Measurements from ENCODE around the gene CNNM2.
"Not testable (repeated sequence)": the region's sequence is repeated elsewhere in the genome, so short reads cannot be mapped to it uniquely, and the experiment has no call there.

Gene CNNM2

DNA sequence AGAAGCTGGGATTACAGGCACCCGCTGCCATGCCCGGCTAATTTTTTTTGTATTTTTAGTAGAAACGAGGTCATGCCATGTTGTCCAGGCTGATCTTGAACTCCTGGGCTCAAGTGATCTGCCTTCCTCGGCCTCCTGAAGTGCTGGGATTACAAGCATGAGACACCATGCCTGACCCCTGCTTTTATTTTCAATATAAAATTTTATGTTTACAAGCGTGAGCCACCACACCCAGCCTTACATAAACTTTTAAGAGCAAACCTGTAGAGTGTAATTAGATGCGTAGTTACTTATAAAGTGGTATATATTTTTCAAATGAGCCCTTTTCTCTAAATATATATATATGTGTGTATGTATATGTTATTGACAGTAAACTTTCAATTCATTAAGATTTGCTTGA, 8.7 kb downstream of the CNNM2 start:
- DNase-seq (ENCODE audit: low read depth in 2 of 2): no peak

DNA sequence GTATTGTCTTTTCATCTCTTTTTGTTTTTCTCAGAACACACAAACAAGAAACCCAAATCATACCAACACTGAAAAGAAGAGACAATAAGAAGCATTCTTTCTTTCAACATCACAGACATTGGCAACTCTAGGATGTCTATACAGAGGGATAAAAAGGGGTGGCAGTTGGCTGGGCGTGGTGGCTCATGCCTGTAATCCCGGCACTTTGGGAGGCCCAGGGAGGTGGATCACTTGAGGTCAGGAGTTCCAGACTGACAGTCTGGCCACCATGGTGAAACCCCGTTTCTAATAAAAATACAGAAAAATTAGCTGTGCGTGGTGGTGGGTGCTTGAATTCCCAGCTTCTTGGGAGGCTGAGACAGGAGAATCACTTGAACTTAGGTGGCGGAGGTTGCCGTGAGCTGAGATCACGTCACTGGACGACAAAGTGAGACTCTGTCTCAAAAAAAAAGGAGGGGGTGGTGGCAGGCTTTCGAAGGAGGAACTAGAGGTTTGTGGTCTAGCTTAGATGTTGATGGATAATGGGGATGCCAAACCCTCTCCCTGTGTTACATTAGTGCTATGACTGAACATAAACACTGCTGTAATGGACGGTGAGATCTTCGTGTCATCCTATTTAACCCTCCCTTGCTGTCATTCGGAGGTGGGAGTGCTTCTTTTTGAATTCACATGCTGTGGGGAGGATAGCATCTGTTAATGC, 9.4 kb downstream of the CNNM2 start:
- DNase-seq (ENCODE audit: low read depth in 2 of 2): no peak

DNA sequence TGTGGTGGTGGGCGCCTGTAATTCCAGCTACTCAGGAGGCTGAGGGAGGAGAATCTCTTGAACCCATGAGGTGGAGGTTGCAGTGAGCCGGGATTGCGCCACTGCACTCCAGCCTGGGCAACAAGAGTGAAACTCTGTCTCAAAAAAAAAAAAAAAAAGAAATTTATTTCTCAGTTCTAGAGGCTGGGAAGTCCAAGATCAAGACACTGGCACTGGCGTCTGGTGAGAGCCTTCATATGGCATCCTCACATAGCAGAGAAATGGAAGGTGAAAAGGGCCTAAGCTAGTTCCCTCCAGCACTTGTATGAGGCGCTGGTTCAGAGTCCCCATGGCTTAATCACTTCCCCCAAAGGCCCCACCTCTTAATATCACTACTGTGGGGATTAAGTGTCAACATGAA, 10.3 kb downstream of the CNNM2 start:
- not testable (repeated sequence) for DNase-seq (ENCODE audit: low read depth in 2 of 2)

DNA sequence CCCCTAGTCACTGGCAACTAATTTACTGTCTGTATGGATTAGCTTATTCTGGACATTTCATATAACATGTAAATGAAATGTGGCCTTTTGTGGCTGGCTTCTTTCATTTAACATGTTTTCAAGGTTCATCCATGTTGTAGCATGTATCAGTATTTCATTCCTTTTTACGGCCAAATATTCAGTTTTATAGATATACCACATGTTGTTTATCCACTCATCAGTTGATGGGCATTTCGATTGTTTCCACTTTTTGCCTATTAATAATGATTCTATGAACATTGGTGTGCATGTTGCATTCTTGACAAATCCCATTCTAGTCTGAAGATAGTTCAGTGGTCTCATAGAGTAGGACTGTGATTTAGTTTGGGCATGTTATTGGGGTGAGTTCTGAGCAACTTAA, 12.6 kb downstream of the CNNM2 start:
- DNase-seq (ENCODE audit: low read depth in 2 of 2): no peak

DNA sequence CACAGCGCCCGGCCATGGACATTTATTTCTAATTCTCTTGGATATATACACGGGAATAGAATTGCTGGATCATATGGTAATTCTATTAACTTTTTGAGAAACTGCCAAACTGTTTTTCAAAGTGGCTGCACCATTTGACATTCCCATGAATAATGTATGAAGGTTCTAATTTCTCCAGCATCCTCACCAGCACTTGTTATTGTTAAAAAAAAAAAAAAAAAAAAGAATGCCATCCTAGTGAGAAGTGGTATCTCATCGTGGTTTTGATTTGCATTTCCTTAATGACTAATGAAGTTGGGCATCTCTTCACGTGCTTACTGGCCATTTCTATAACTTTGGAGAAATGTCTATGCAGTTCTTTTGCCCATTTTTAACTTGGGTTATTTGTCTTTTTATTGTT, 13.5 kb downstream of the CNNM2 start:
- no peak for DNase-seq (ENCODE audit: low read depth in 2 of 2)

DNA sequence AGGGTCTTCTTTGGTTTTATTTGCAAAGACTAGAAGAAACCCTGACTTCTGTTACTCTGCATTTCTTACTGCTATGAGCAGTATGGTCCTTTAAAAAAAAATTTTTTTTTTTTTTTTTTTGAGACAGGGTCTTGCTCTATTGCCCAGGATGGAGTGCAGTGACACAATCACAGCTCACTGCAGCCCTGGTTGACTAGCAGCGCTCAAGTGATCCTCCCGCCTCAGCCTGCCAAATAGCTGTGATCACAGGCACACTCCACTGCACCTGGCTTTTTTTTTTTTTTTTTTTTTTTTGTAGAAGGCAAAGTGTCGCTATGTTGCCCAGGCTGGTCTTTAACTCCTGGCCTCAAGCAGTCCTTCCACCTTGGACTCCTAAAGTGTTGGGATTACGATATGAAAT, 17.4 kb downstream of the CNNM2 start:
- no peak for DNase-seq (ENCODE audit: low read depth in 2 of 2)

DNA sequence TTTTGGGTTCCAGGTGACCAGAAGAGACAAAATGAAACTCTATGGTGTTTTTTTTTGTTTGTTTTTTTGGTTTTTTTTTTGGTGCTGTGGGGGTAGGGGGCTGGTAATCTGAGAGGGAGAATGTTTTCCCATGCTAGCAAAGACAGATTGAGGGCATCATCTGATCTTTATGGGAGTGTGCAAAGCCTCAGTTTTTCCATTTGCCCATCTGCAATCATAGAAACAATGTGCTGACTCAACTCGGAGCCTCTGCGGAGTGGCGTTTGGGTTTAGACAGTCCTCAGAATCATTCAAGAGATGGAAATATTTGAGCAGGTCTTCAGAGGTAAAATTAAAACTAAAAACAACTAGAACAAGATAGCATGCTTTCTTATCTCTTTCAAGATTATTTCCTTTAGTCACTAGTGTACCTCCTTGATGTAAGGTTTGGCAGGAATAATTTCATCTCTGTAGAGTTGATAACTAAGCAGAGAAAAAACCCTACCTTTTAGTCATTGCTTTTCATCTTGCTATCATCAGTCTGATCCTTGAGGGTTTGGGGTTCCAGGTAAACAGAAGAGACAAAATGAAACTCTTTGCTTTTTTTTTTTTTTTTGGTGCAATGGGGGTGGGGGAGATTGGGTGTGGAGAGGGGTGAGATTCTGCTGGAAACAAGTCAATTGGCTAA, 18.0 kb downstream of the CNNM2 start:
- DNase-seq (ENCODE audit: low read depth in 2 of 2): peak; percentile 11 to 22

DNA sequence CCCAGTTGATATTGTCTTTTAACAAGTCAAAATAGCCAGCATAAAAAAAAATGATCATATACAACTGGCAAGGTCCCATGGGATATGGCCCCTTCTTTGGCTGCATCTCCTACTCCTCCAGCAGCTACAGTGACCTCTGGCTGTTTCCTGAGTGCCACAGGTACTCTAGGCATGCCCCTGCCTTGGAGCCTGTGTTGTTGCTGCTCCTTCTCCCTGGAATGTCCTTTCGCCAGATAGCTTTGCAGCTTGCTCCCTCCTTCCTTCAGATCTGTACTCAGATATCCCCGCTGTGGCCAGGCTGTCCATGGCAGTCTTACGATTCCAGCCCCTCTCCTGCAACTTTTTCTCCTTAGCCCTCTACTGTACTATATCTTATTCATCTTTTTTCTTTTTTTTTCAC, 23.3 kb downstream of the CNNM2 start:
- no peak for DNase-seq (ENCODE audit: low read depth in 2 of 2)

DNA sequence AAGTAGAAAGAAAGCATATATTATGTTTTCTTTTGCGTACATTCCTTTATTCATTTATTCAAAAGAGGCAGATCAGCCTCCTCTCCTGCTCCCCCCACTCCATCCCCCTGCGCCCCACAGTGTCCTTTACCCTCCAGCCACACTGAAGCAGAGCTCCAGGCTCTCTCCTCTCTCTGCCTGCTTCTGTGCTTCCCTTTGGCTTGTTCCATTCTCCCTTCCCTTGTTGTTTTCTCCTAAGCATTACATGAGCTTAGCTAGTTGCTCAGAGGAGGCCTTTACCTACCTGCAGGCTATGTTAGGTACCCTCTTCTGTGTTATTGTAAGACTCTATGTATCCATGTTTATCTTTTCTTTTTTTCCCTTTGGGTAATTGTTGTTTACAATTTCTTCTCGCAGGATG, 27.4 kb downstream of the CNNM2 start:
- DNase-seq (ENCODE audit: low read depth in 2 of 2): no peak

DNA sequence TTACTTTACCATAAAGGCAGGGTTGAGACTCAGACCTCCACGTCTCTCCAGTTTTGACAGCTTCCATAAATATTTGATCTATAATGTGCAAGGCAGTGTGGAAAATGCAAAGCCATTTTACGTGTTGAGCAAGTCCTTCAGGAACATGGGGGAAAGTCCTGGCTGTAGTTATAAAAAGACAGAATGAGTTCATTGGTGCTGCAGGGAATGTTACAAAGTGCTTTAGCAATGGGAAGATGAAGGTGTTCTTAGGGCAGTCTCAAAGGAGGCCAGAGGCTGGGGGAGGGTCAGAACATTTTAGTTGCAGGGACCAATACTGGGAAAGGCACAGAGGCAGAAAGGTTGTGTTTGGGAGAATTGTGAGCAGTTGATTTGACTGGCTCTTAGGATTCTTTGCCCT, 27.9 kb downstream of the CNNM2 start:
- DNase-seq (ENCODE audit: low read depth in 2 of 2): no peak

DNA sequence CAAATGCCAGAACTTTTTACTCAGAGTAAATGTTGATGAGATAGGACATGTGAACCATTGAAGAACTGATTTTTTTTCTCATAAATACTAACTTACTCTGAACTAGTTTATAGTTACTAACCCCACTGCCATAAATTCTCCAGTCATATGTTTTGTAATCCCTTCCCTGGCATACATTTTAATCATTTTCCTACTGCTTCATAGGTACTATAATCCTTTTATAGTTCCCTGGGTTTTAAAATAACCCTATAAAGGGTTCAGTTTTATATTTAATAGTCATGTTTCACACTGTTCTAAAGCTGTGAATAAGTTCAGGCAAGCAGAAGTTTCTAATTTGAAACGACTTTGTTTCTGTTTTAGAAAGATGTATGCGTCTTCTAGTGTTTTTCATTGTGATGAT, 28.9 kb downstream of the CNNM2 start:
- no peak for DNase-seq (ENCODE audit: low read depth in 2 of 2)

DNA sequence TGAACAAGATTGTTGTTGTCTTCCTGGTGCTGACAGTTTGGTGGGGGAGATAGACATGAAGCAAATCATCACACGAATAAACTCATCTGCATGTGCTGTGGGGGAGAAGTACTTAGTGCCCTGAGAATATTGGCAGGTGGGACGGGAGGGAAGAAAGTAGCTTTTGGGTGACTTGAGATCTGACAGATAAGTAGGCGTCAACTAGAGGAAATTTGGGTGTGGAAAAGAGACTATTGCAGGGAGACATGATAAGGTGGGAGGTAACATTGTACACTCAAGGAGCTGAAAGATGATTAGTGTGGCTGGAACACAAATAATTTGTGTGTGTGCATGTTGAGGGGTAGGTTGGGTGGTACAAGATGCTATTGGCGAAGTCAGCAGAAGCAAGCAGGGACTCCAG, 30.1 kb downstream of the CNNM2 start:
- no peak for DNase-seq (ENCODE audit: low read depth in 2 of 2)

DNA sequence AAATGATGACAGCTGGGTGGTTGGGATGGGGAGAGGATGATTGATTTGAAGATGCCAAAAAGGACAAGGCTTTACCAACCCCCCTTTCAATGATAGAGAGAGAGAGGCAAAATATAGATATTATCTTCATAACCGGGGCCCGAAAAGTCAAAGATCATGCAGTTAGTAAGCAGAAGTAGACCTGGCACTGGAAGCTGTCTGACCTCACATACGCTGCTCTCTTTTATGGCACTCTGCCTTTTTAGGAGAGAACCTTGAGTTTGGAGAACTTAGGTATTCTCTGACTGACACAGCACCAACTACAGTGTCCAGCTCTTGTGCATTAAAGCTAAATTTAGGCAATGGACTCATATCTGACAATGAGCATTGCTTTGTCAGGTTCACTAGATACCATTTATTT, 30.7 kb downstream of the CNNM2 start:
- no peak for DNase-seq (ENCODE audit: low read depth in 2 of 2)

DNA sequence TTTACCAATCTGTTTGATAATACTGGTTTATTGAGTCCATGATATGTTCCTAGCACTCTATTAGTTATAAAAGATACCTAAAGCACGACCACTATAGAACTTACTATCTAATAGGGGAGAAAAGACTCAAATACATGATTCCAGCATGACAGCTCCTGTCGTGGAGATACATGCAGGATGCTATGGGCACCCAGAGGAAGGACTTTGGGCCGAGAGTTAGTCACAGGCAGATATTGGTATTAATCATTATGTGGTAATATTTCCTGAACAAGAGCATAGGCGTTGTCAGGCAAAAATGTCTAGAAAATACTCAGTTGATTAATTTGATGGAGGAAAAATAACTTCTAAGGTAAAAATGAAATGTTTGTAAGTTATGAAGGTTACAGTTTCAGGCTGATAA, 31.8 kb downstream of the CNNM2 start:
- DNase-seq (ENCODE audit: low read depth in 2 of 2): no peak

DNA sequence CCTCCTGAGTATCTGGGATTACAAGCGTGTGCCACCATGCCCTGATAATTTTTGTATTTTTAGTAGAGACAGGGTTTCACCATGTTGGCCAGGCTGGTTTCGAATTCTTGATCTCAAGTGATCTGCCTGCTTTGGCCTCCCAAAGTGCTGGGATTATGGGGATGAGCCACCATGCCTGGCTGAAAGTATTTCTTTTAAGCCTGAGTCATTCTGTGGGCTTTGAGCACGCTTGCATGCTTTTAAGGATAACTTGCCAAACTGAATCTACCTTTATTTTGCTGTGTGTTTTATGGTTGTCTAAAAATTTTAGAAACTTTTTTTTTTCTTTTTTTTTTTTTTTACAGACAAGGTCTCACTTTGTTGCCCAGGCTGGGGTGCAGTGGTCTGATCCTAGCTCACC, 33.2 kb downstream of the CNNM2 start:
- no peak for DNase-seq (ENCODE audit: low read depth in 2 of 2)

DNA sequence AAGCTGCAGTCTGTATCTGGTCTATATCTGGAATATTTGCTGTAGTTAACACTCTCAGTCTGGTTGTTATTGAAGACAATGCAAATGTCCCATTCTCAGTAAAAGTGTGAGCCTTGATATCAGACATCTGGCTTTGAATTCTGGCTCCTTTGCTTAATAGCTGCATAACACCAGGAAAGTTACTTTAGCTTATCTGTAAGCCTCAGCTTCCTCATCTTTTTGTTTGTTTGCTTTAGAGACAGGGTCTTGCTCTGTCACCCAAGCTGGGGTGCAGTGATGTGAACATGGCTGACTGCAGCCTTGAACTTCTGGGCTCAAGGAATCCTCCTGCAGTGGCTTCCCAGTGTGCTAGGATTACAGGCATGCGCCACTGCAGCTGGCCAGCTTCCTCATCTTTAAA, 41.3 kb downstream of the CNNM2 start:
- DNase-seq (ENCODE audit: low read depth in 2 of 2): no peak

DNA sequence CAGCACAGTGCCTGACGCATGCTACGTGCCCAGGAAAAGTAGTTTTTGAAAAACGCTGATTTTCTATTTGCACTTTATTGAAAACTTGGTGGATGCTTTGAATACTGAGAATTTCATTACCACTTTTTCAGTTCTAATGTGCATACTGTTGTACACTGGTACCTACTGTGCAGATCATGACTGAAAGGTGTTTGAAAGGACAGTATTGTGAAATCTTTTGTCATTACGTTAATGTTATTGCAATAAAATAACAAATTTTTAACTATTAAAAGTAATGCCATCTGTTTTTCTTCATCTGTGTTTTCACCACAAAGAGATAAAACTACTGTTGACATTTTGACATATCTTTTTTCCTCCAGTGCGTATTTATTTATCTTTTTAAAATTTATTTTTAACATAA, 42.1 kb downstream of the CNNM2 start:
- DNase-seq (ENCODE audit: low read depth in 2 of 2): no peak

DNA sequence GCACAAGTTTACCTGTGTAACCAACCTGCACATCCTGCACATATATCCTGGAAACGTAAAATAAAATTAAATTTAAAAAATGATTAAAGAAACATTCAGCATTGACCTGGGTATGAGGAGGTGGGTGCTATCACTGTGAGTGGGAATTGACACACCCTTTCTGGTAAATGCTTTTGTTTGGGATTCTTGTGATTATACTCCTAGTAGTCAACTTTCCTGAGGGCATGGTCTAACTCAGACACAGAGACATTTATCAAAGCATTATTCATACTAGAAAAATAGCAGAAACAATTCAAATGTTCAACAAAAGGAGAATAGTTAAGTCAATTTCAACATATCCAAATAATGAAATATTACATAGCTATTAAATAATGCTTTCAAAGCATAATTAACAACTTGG, 44.2 kb downstream of the CNNM2 start:
- no peak for DNase-seq (ENCODE audit: low read depth in 2 of 2)

DNA sequence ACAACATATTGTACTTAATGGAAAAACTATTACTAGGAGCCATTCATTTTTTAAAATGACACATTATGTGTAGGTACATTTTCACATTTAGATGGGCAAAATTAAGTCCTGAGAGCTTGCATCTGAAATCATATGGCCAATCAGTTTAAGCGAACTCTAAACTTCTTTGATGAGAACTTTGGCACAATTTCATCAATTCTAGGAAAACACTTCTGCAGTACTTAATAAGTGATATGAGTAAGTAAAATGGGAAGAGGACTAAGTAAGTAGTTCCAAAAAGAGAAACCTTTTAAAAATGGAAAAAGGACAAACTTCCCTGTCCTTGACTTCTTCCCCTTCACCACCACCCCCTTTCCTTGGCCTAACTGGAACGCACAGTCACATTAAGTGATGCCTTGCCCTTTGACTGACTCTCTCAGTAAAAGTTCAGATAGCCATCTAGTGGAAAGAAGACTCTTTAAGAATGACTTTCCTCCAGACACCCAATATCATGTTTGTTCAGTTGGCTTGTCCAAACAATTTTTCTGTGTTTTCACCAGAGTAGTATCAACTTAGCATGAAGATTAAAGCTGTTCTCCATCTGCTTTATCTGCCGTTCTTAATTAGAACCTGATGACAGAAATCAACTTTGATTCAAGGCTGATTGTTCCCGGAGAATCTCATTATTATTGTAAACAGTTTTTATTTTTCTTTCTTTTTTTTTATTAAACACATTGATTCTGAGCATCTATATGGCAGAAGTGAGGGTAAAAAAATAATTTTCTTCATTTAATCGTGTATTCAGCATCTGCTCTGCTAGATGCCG, 45.1 kb downstream of the CNNM2 start:
- DNase-seq (ENCODE audit: low read depth in 2 of 2): no peak

DNA sequence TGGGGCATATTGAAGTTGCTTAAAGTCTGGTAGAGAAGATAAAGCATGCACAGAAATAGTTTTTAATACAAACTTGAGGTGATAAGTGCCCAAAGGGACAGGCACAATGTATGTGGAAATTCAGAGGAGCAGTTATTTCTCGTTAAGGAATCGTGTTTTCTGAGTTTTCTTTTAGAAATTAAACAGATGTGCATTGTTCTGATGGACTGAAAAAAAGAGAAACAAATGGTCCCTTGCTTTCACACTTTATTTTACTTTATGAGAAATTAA, 45.6 kb downstream of the CNNM2 start:
- DNase-seq (ENCODE audit: low read depth in 2 of 2): no peak

DNA sequence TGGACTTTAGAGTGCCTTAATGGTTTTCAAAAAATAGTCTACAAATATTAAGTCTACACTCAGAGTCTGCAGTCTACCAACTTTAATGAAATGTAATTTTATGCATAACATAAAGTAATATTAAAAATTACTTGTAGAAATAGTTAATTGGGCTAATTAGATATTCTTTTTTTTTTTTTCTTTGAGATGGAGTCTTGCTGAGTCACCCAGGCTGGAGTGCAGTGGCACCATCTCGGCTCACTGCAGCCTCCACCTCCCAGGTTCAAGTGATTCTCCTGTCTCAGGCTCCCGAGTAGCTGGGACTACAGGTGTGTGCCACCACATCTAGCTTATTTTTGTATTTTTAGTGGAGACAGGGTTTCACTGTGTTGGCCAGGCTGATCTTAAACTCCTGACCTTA, 46.0 kb downstream of the CNNM2 start:
- DNase-seq (ENCODE audit: low read depth in 2 of 2): not testable (repeated sequence)

DNA sequence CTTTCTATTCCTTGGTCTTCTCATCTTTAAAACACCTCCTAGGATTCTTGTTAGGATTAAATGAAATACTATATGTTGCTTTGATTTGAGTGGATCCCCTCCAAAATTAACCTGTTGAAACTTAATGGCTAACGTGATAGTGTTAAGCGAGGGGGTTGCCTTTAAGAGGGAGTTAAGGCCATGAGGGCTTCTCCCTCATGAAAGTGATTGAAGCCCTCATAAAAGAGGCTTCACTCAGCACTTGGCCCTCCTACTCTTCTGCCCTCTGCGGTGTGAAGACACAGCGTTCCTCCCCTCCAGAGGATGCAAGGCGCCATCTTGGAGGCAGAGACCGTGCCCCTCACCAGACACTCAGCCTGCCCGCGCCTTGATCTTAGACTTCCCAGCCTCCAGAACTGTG, 46.6 kb downstream of the CNNM2 start:
- DNase-seq (ENCODE audit: low read depth in 2 of 2): no peak

DNA sequence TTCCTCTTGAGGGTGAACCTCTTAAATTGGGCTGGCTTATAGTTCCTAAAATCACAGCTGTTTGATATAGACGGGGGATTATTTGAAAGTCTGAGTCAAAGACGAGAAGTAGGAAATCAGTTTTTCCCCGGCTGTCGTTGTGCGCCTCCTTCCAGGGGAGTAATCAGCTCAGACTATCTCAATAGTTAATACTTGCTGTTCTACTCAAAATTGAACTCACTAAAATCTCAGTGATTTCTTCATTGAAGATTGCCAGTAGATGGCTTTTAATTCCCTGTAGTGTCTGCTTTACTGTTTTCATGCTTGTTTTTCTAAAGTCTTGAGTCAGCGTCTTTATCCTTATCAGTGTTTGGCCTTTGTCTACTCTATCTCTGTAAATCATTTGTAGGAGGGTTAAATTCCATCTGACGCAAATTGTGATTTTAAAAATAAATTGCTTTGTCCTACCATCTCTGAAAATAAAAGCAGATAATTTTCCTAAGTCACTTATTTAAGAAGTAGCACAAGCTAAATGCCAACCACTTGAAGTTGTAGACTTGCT, 47.3 kb downstream of the CNNM2 start:
- DNase-seq (ENCODE audit: low read depth in 2 of 2): no peak
